ENCODE data around the gene ATP11B.

DNA sequence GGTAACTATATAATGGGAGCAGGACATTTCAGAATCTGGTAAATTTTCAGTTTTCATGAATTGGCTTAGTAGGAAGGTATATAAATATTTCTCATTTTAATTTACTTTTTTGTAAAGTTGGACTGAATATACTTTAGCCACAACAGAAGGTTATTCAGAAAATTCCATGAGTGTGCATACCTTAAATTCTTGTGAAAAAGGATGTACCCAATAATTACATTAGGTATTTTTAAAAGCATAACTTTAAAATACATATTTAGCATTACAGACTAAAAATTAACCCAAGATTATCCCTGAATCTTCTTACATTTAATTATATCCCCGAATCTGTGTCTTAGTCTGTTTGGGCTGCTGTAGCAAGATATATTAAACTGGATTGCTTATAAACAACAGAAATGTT lies 24.9 kb upstream of the ATP11B start:
- no peak for TF ChIP-seq POU2F2 (IDR thresholded peaks at IDR 0.05; ENCODE audit: low read depth, low read length)
- no peak for TF ChIP-seq POLR2A (IDR thresholded peaks at IDR 0.05; ENCODE audit: low read depth, low read length)

All from GM12891 (cell line).